Stimulated activated CD8-positive, alpha-beta memory T cell treated with anti-CD3 and anti-CD28 coated beads, Interleukin-12 subunit alpha, Interleukin-12 subunit beta, amount 100 ng/mL, for 1 hour (primary cell): ENCODE data around the gene FCGR3A.
"Not testable (repeated sequence)": the region's sequence is repeated elsewhere in the genome, so short reads cannot be mapped to it uniquely, and the experiment has no call there.

Experiments
- DNase-seq: peaks from one replicate; pipeline ENCODE4 v3.0.0-alpha.2; 2020; ENCODE audit warnings: low read depth

FCGR3A gene

GRCh38 chr1:161529463-161530104, 20.0 kb downstream of the FCGR3A start:
- DNase-seq = not testable (repeated sequence)

GRCh38 chr1:161528550-161528949, 21.1 kb downstream of the FCGR3A start:
- DNase-seq = not testable (repeated sequence)

- DNase-seq = not testable (repeated sequence)
Observed at GRCh38 chr1:161525918-161526317, 23.7 kb downstream of the FCGR3A start.

- not testable (repeated sequence) for DNase-seq
Observed at GRCh38 chr1:161525321-161525720, 24.3 kb downstream of the FCGR3A start.

GRCh38 chr1:161524742-161525291, 24.8 kb downstream of the FCGR3A start:
- not testable (repeated sequence) for DNase-seq

GRCh38 chr1:161523817-161524741, 25.5 kb downstream of the FCGR3A start, which contains the start of gene HSPA6:
Gene HSPA6 (plus strand): TSS chr1:161524540. CDS start chr1:161524659, 119 bp downstream.
- DNase-seq = peak; percentile 79

GRCh38 chr1:161523041-161523816, 26.4 kb downstream of the FCGR3A start:
- not testable (repeated sequence) for DNase-seq

- not testable (repeated sequence) for DNase-seq
Observed at GRCh38 chr1:161513953-161514352, 35.7 kb downstream of the FCGR3A start.

- not testable (repeated sequence) for DNase-seq
Observed at GRCh38 chr1:161513448-161513780, 36.2 kb downstream of the FCGR3A start.

GRCh38 chr1:161512636-161513447, 36.8 kb downstream of the FCGR3A start:
- not testable (repeated sequence) for DNase-seq

GRCh38 chr1:161511756-161512060, 37.9 kb downstream of the FCGR3A start:
- no peak for DNase-seq

GRCh38 chr1:161511018-161511755, 38.4 kb downstream of the FCGR3A start:
- no peak for DNase-seq

- DNase-seq = no peak
Observed at GRCh38 chr1:161510477-161510876, 39.1 kb downstream of the FCGR3A start.

- no peak for DNase-seq
Observed at GRCh38 chr1:161506336-161507223, 43.0 kb downstream of the FCGR3A start.

- DNase-seq = no peak
Observed at GRCh38 chr1:161505686-161506085, 43.9 kb downstream of the FCGR3A start.

GRCh38 chr1:161503394-161503748, 46.2 kb downstream of the FCGR3A start:
- DNase-seq = no peak

GRCh38 chr1:161502641-161503393, 46.8 kb downstream of the FCGR3A start:
- no peak for DNase-seq

- DNase-seq = no peak
Observed at GRCh38 chr1:161502181-161502580, 47.4 kb downstream of the FCGR3A start.

GRCh38 chr1:161501234-161501633, 48.4 kb downstream of the FCGR3A start:
- DNase-seq = no peak
